ENCODE results near the gene ZNF334. TPM values are rescaled to one million over a fixed set of nuclear protein-coding genes. Genes with fewer than 3 reads are reported as not detected.

Gene ZNF334
- total RNA-seq, 1 experiment from 2014 or later, result 19.5 TPM

DNA sequence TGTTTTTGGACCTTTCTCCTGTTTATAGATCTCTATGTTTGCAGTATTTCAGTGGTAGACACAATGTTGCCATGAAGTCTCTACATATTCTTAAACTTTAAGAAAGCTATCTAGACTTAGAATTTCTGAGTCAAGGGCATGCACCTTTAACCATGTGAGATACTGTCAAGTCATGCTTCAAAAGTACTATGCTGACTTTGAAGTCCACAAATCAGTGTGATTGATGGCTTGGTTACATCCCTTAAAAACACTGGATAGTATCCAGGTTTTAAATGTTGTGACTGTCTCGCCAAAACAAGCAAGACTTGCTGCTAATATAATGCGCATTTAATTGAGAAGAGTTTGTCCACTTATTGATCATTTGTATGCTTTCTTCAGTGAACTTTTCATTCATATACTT, 30.5 kb downstream of the ZNF334 start:
- TF ChIP-seq CTCF (conservative IDR thresholded peaks at IDR 0.05), result no peak
- Histone ChIP-seq H3K18ac (ENCODE audit: insufficient read length, low read depth, low read length) (no peak overlapping the region), H2BK12ac (ENCODE audit: insufficient read length, low read depth, low read length) (no peak overlapping the region), H2BK20ac (ENCODE audit: low read depth, low read length, poor library complexity, severe bottlenecking) (no peak overlapping the region), H4K91ac (ENCODE audit: insufficient read length, low read depth, low read length) (no peak overlapping the region), H3K27ac (ENCODE audit: insufficient read length, low read depth, low read length) (no peak overlapping the region), H4K5ac (ENCODE audit: insufficient read length, low read depth, low read length) (no peak overlapping the region), H3K23me2 (ENCODE audit: insufficient read length, low read depth, low read length, poor library complexity, severe bottlenecking) (no peaks in the 10 kb centered on the region), H3K4me2 (ENCODE audit: insufficient read depth, insufficient read length, low read length) (no peak overlapping the region), H3K79me1 (ENCODE audit: insufficient read depth, low read depth, low read length, poor library complexity, severe bottlenecking) (no peaks in the 10 kb centered on the region), H3K56ac (ENCODE audit: insufficient read length, low read depth, low read length) (no peak overlapping the region), H2AFZ (ENCODE audit: low read length) (no peak overlapping the region), H3K9me3 (ENCODE audit: control insufficient read depth, low read depth, low read length) (no peaks in the 10 kb centered on the region), H4K20me1 (ENCODE audit: control insufficient read depth, insufficient read depth, insufficient read length) (no peaks in the 10 kb centered on the region), H2BK5ac (ENCODE audit: insufficient read length, low read length) (no peak overlapping the region), H2BK120ac (ENCODE audit: low read depth, low read length, poor library complexity, severe bottlenecking) (no peak overlapping the region), H3T11ph (ENCODE audit: low read length) (no peak overlapping the region), H3K14ac (ENCODE audit: insufficient read depth, low read length) (no peak overlapping the region), H3K27me3 (ENCODE audit: insufficient read depth, low read length) (no peaks in the 10 kb centered on the region), H3K9ac (ENCODE audit: extremely low read depth, insufficient read length, low read length) (no peak overlapping the region), H3K4me1 (ENCODE audit: insufficient read depth, low read length) (no peaks in the 10 kb centered on the region), H3K4ac (ENCODE audit: low read depth, low read length) (no peak overlapping the region), H2BK15ac (ENCODE audit: low read depth, low read length) (no peak overlapping the region), H3K79me2 (ENCODE audit: insufficient read depth, low read length) (no peaks in the 10 kb centered on the region), H3K23ac (ENCODE audit: insufficient read length, low read depth, low read length) (no peak overlapping the region), H2AK5ac (ENCODE audit: insufficient read length, low read length) (no peak overlapping the region), H4K8ac (replicated peaks; ENCODE audit: insufficient read length, low read depth, low read length) (no peak overlapping the region)
- WGBS (ENCODE audit: extremely low coverage, insufficient read length, low lambda C conversion rate), result no CpG with 5 or more reads among the region's 2 CpGs
- H3K36me3 Mint-ChIP-seq (ENCODE audit: insufficient read depth in 1 of 3, low read depth in 3 of 3), result peaks cover 0 to 12% (median 0%) of the 10 kb centered on the region in 3 experiments; a peak in 1 of 7 replicates
- no peaks in the 10 kb centered on the region for H3K27me3 Mint-ChIP-seq (ENCODE audit: low read depth)
- H3K9me3 Mint-ChIP-seq, result peaks cover 0 to 4% of the 10 kb centered on the region in 2 experiments; a peak in 1 of 5 replicates
- no peak overlapping the region for H3K27ac Mint-ChIP-seq
- no peak for DNase-seq
- H3K4me3 Mint-ChIP-seq, result no peak overlapping the region
- H3K4me1 Mint-ChIP-seq, result peaks cover 39 to 51% of the 10 kb centered on the region in 2 experiments

Data from H9 (cell line).